DND-41 (cell line): Measurements from ENCODE around the gene BEST3.

Experiments used
- CTCF ChIP-seq: IDR thresholded peaks from 2 replicates; pipeline ENCODE4 v1.5.1; 2012; ENCODE audit warnings: borderline replicate concordance, low read length, moderate library complexity, mild to moderate bottlenecking; ENCODE audit not compliant: poor library complexity, severe bottlenecking; ENCODE audit errors: extremely low read depth
- EZH2 ChIP-seq: IDR thresholded peaks from 3 replicates; pipeline ENCODE4 v1.6.1; 2012; ENCODE audit warnings: borderline replicate concordance, low read depth, mild to moderate bottlenecking, moderate library complexity, low read length, inconsistent platforms; ENCODE audit not compliant: severe bottlenecking

- TF ChIP-seq CTCF, result no peak
- TF ChIP-seq EZH2, result no peak
Measured at GRCh38 chr12:69694123-69694522, 5.0 kb downstream of the BEST3 start.
